ENCODE results near the gene CCDC187. TPM values are rescaled to one million over a fixed set of nuclear protein-coding genes. Genes with fewer than 3 reads are reported as not detected.

Gene CCDC187
- total RNA-seq, 1 experiment from 2014 or later: not detected

- Histone ChIP-seq H3K4me3 (no peak overlapping the region), H3K27me3 (peaks cover 58% of the 10 kb centered on the region), H3K36me3 (no peaks in the 10 kb centered on the region), H3K9me3 (no peaks in the 10 kb centered on the region)
- DNase-seq: no peak
Observed at GRCh38 chr9:136202454-136203407, 101.2 kb downstream of the CCDC187 start.

GRCh38 chr9:136201609-136202453, 102.1 kb downstream of the CCDC187 start:
- no peaks in the 10 kb centered on the region for H3K9me3 ChIP-seq
- H3K27me3 ChIP-seq: peaks cover 64% of the 10 kb centered on the region
- no peak overlapping the region for H3K4me3 ChIP-seq
- DNase-seq: no peak
- H3K36me3 ChIP-seq: no peaks in the 10 kb centered on the region

DNA sequence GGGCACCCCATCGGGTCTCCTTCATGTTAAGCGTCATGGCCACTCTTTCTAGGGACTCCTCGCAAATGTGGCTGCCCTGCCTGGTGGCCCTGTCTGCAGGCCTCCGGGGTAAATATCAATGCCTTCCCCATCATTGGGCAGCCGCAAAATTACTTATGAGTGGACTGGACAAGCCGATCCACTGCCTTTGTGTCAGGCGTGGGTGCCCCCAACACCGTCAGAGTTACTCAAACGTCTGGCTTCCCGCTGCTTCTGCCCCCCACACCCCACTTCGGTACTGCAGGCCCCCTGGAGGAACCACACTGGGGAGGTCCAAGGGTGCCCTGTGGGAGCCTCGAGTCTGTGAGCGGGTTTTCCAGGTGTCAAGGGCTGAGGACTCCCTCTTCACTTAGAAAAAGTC, 102.7 kb downstream of the CCDC187 start:
- Histone ChIP-seq H3K4me3 (no peak overlapping the region), H3K36me3 (no peaks in the 10 kb centered on the region), H3K27me3 (peaks cover 69% of the 10 kb centered on the region), H3K9me3 (no peaks in the 10 kb centered on the region)
- no peak for DNase-seq

GRCh38 chr9:136200424-136200823, 103.5 kb downstream of the CCDC187 start:
- H3K27me3 ChIP-seq: peaks cover 74% of the 10 kb centered on the region
- DNase-seq: no peak
- H3K36me3 ChIP-seq: no peaks in the 10 kb centered on the region
- H3K4me3 ChIP-seq: no peak overlapping the region
- no peaks in the 10 kb centered on the region for H3K9me3 ChIP-seq

Other genes starting within 250 kb of the CCDC187 start
- gene NACC2, start 208.8 kb downstream of the CCDC187 start, total RNA-seq (2014; rRNA removed; shearing (Covaris generic); ENCODE audit: low replicate concordance): 13.4 and 22.4 TPM in 2 replicates
- gene TMEM250, start 185.2 kb downstream of the CCDC187 start, total RNA-seq (2014; rRNA removed; shearing (Covaris generic); ENCODE audit: low replicate concordance): 62.5 and 78.4 TPM in 2 replicates
- not detected in 2 replicates for gene LHX3, start 99.0 kb downstream of the CCDC187 start, total RNA-seq (2014; rRNA removed; shearing (Covaris generic); ENCODE audit: low replicate concordance)
- gene QSOX2, start 58.3 kb downstream of the CCDC187 start, total RNA-seq (2014; rRNA removed; shearing (Covaris generic); ENCODE audit: low replicate concordance): 22.7 and 28.2 TPM in 2 replicates
- 31.4 and 46.3 TPM in 2 replicates for gene GPSM1, start 23.4 kb upstream of the CCDC187 start, total RNA-seq (2014; rRNA removed; shearing (Covaris generic); ENCODE audit: low replicate concordance)
- gene DNLZ, start 59.6 kb upstream of the CCDC187 start, total RNA-seq (2014; rRNA removed; shearing (Covaris generic); ENCODE audit: low replicate concordance): 15.2 and 47.9 TPM in 2 replicates
- gene CARD9, start 69.6 kb upstream of the CCDC187 start, total RNA-seq (2014; rRNA removed; shearing (Covaris generic); ENCODE audit: low replicate concordance): 1.7 TPM in 1 of 2 replicates, not detected in the other
- gene SNAPC4, start 96.1 kb upstream of the CCDC187 start, total RNA-seq (2014; rRNA removed; shearing (Covaris generic); ENCODE audit: low replicate concordance): 9.1 and 14.1 TPM in 2 replicates
- 65.6 and 95.9 TPM in 2 replicates for gene ENTR1, start 106.5 kb upstream of the CCDC187 start, total RNA-seq (2014; rRNA removed; shearing (Covaris generic); ENCODE audit: low replicate concordance)
- gene PMPCA, start 106.6 kb upstream of the CCDC187 start, total RNA-seq (2014; rRNA removed; shearing (Covaris generic); ENCODE audit: low replicate concordance): 56.3 and 83.7 TPM in 2 replicates
- 2.9 and 10.4 TPM in 2 replicates for gene INPP5E, start 135.8 kb upstream of the CCDC187 start, total RNA-seq (2014; rRNA removed; shearing (Covaris generic); ENCODE audit: low replicate concordance)
- 4.3 and 7.5 TPM in 2 replicates for gene SEC16A, start 178.9 kb upstream of the CCDC187 start, total RNA-seq (2014; rRNA removed; shearing (Covaris generic); ENCODE audit: low replicate concordance)
- gene NOTCH1, start 242.0 kb upstream of the CCDC187 start, total RNA-seq (2014; rRNA removed; shearing (Covaris generic); ENCODE audit: low replicate concordance): 4.4 and 4.7 TPM in 2 replicates